ENCODE results near the gene ZNF408.
"Not testable (repeated sequence)": the region's sequence is repeated elsewhere in the genome, so short reads cannot be mapped to it uniquely, and the experiment has no call there.

The ZNF408 gene

DNA sequence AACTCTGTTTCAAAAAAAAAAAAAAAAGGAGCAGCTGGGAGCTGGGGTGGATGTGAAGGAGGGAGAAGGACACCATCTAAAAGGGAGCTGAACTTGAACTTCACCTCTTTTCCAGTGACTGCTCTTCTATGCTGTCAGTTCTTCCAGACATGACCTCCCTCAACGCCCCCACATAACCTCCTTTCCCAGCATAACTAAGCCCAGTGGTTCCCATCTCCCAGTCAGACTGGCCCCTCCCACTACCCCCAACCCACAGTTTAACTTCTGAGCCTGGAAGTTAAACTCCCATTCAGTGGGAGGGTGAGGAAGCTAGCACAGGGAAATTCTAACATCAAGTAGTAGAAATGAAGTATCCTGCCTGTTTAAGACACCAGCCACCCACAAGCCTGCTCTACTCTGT, 2.2 kb upstream of the ZNF408 start:
- no peak for DNase-seq

DNA sequence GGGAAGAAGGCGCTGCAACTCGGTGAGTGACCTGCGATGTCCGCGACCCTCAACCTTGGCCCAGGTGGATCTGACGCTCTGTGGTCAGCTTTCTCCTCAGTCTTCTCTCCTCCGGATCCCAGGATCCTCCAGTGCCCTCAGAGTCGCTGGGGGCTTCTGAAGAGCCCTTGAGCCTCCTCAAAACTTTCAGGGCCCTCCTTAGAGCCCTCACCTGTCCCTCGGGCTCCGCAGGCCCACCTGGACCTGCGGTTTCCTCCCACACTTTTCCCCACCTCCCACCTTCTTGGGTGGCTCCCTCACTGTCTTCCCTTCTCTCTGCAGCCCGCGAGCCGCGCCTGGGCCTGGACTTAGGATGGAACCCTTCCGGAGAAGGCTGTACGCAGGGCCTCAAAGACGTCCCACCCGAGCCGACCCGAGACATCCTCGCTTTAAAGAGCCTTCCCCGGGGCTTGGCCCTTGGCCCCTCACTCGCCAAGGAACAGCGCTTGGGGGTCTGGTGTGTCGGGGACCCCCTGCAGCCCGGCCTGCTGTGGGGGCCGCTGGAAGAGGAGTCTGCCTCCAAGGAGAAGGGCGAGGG, 335 bp downstream of the ZNF408 start:
- DNase-seq, result no peak

DNA sequence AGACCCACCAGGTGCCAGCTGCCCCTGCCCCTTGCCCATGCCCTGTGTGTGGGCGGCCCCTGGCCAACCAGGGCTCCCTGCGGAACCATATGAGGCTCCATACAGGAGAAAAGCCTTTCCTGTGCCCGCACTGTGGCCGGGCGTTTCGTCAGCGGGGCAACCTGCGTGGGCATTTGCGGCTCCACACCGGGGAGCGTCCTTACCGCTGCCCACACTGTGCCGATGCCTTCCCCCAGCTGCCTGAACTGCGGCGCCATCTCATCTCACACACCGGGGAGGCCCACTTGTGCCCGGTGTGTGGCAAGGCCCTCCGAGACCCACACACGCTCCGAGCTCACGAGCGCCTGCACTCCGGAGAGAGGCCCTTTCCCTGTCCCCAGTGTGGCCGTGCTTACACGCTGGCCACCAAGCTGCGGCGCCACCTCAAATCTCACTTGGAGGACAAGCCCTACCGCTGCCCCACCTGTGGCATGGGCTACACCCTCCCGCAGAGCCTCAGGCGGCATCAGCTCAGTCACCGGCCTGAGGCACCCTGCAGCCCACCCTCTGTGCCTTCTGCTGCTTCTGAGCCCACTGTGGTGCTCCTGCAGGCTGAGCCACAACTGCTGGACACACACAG, 4.3 kb downstream of the ZNF408 start:
- no peak for DNase-seq

DNA sequence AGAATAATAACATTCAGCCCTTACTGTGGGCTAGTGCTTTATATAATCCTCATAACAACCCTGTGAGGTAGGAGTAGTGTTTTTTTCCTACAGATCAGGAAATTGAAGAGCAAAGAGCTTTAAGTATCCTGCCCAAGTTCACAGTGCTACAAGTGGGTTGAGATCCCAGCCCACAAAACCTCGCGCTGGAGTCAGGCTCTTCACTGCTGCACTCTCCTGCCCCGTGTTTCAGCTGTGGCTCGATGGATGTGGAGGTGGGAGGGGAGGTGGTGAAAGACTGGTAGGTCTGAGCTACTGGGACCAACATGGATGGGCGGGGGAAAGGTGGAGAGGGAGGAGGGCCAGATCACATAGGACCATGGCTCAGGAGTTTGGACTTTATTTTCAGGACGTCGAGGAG, 6.1 kb downstream of the ZNF408 start:
- no peak for DNase-seq

DNA sequence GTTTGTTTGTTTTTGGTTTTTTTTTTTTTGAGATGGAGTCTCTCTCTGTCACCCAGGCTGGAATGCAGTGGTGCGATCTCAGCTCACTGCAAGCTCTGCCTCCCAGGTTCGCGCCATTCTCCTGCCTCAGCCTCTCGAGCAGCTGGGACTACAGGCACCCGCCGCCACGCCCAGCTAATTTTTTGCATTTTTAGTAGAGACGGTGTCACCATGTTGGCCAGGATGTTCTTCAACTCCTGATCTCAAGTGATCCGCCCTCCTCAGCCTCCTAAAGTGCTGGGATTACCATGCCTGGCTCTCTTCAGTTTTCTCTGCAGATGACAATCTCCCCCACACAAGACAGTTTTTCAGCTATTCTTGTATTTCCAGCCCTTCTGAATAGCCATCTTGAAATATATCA, 8.5 kb downstream of the ZNF408 start:
- not testable (repeated sequence) for DNase-seq

DNA sequence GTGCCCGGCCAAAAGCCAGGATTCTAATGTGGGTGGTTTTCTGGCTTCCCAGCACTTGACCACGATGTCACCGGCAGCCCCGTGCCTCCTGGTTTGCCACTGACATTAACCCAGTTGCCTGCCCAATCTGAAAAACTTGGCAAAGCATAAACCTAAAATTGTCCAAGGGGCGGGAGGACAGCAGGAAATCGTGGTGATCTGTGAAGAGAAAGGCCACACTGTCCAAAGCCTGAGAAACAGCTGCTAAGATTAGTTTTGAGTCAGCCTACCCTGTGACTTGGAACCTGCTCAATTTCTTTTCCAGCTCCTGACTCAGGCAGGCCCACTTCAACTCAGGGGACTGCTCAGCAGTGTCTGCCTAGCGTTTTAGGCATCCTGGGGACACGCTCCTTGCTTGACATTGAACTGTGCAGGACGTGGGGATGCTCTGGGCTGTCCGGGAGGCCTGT, 10.0 kb downstream of the ZNF408 start:
- DNase-seq, result no peak

DNA sequence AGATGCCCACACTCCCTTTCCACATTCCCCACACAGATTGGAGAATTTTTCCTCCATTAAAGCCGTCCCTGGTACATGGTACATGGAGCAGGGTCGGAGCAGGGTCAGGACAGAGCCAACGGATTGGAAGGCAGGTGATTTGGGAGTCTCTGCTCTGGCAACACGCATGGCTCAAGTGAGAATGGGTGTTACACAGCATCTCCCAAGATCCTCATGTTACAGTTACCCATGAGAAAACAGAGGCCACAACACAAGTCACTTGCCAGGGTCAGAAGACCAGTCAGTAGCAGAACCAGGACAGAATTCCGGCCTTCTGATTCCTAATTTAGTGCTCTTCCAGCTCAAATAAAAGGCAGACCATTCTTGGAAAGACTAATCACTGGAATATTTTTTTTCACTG, 10.5 kb downstream of the ZNF408 start:
- DNase-seq, result no peak

DNA sequence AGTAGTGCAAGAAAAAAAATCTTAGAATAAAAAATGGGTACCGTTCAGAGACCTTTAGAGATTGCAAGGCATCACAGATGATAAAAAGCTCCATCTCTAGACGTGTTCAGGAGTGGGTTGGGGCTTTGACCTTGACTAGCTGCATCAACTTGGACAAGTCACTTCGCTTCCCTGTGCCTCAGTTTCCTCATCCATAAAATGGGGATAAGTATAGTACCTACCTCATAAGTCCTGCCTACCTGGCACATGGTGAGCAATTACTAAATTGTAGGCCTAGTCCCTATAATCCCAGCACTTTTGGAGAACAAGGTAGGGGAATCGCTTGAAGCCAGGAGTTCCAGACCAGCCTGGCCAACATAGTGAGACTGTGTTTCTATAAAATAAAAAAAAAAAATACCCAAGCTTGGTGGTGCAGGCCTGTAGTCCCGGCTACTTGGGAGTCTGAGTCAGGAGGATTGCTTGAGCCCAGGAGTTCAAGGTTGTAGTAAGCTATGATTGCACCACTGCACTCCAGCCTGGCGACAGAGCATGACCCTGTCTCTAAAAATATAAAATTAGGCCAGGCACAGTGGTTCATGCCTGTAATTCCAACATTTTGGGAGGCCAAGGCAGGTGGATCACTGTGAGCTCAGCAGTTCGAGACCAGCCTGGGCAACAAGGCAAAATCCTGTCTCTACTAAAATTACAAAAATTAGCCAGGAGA, 12.2 kb downstream of the ZNF408 start:
- DNase-seq, result no peak

DNA sequence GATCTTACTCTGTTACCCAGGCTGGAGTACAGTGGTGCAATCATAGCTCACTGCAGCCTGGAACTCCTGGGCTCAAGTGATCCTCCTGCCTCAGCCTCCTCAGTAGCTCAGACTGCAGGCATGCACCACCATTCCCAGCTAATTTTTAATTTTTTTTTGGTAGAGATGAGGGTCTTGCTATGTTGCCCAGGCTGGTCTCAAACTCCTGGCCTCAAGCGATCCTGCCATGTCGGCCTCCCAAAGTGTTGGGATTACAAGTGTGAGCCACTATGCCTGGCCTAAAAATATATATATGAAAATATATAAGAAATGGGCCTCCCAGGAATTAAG, 17.0 kb downstream of the ZNF408 start:
- not testable (repeated sequence) for DNase-seq

DNA sequence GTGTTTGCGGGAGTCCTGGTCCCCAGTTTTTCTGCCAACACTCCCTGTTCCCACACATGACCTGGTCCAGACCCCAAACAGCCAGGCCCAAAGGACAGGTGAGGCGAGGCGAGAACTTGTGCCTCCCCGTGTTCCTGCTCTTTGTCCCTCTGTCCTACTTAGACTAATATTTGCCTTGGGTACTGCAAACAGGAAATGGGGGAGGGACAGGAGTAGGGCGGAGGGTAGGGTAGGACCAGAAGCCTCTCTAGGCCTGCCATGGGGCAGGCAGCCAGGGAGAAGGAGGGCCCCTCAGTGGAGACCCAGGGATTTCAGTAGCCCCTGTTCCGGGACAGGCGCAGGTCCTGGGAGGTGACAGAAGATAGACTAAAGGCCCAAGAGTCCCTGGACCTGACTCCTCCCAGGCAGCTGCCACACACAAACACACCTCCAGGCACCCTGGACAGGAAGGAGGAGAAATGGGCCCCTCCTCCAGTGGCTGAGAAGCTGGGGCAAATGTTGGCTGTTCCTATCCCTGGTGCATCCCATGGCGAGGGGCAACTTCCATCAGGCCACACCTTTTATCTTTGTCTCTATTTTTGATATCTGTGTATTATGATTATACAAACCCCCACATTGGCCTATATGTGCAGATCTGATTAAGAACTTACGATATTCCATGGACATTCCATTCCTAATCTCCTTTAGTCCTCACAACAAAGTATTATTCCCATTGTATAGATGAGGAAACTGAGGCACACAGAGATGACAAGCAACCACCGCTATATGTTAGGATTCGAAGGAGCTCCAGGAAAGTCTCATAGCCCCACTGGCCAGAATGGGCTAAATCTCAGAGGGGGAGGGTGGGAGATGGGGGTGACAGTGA, 17.6 kb downstream of the ZNF408 start:
- no peak for DNase-seq

DNA sequence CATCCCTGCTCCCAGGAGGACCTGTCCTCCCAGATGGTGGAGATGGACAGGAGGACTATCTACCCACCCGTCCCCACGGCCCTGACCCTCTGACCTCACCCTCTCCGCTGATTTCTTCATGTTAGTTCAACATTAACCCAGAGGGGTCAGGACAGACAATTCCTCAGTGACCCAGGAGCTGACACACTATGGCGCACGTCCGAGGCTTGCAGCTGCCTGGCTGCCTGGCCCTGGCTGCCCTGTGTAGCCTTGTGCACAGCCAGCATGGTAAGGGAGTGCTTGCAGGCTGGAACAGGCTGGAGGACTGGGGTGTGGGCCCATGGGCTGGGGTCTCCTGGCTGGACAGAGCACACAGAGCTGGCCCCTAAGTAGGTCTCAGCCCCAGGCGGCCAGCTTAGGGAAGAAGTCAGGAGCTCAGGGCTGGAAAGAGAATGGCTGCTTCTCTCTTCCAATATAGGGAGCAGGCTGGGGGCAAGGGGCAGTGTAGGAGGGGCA, 18.3 kb downstream of the ZNF408 start, which contains the start of gene F2:
F2 (plus strand) TSS at position 166 of the 495 bp plus-strand sequence; CDS start at position 189, 23 bp downstream.
- no peak for DNase-seq

DNA sequence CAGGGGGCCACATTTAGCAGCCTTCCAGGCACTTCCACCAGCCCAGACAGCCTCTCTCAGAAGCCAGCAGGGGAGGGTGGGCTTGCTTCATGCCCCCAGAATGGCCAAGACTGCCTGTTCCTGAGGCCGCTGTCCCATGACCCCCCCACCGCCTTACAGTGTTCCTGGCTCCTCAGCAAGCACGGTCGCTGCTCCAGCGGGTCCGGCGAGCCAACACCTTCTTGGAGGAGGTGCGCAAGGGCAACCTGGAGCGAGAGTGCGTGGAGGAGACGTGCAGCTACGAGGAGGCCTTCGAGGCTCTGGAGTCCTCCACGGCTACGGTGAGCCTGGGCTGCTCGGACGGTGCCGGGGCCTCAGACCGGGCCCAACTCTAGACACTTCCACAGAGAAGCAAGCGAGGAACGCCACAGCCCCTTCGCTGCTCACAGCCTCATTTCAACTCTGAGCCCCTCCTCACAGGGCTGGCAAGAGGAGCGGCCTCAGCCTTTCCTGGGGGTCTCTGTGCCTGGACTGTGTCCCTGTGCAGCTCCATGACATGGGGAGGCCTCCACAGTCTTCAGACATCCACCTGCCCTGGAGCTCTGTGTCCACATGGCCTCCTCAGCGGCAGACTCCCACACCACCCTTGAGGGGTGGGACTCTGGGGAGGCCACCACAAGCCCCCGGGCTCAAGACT, 18.9 kb downstream of the ZNF408 start:
- no peak for DNase-seq

DNA sequence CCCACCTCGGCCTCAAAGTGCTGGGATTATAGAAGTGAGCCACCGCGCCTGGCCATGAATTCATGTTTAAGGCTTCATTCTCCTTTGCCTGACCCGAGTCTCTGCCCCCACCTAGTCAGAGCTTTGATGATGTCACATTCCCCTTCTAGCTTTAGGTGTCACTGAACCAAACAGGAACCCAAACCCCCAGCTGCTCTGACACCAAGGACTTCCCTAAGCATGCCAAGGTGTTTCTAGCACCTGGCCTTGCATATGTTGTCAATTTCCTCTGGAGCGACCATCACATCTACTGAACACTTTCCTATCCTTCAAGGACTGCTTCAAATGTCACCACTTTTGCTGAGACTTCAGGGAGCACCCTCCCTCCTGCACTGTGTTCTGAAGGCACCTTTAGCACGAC, 20.5 kb downstream of the ZNF408 start:
- no peak for DNase-seq

DNA sequence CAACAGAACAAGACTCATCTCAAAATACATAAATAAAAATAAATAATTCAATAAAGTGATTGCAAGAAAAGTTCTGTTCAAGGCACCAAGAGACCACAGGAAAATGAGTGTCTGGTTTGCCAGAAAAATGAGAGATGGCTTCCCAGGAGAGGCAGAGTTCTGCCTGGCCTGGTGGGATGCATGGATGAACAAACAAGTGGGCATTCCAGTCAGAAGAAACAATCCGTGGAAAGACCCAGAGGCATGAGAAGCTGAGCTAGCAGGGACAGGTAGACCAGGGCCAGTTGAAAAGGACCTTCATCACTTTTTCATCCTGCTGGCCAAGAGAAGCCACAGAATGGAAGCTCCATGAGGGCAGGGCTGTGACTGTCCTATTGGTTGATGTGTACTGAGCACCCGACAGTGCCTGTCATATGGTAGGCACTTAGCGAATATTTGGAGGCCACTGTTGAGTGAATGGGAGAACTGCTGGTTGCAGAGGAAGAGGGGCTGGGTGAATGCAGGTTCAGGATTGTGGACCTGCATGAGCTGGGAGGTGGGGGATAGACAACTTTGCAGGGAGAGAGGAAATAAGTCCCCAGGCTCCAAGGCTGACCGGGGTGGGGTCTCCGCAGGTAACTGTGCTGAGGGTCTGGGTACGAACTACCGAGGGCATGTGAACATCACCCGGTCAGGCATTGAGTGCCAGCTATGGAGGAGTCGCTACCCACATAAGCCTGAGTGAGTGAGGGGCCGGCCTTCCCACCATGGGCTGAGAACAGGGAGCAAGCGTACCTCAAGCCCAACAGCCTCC, 21.9 kb downstream of the ZNF408 start:
- DNase-seq, result no peak

DNA sequence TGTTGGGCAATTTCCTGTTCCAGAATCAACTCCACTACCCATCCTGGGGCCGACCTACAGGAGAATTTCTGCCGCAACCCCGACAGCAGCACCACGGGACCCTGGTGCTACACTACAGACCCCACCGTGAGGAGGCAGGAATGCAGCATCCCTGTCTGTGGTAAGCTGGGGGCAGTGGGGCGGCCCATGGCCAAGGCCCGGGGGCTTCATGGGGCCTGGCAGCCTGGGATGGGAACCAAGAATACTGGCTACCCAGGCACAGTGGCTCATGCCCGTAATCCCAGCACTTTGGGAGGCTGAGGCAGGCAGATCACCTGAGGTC, 22.5 kb downstream of the ZNF408 start:
- no peak for DNase-seq

DNA sequence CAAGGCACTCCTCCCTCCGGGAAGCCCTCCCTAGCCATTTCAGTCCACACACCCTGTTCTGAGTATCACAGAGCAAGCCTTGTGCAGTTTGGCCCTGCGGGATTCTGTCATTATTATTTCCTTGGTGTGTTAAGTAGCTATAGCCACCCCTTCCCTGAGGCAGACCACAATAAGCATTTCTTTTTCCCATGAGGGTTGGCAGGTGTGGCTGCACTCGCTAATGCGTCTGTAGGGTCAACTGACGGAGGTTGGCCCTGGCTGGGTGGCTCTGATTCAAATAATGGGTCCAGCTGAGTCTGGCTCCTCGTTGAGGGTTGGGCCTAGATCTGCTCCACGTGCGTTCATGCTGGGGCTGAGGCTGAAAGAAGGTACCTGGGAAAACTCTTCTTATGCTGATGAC, 23.3 kb downstream of the ZNF408 start:
- no peak for DNase-seq

DNA sequence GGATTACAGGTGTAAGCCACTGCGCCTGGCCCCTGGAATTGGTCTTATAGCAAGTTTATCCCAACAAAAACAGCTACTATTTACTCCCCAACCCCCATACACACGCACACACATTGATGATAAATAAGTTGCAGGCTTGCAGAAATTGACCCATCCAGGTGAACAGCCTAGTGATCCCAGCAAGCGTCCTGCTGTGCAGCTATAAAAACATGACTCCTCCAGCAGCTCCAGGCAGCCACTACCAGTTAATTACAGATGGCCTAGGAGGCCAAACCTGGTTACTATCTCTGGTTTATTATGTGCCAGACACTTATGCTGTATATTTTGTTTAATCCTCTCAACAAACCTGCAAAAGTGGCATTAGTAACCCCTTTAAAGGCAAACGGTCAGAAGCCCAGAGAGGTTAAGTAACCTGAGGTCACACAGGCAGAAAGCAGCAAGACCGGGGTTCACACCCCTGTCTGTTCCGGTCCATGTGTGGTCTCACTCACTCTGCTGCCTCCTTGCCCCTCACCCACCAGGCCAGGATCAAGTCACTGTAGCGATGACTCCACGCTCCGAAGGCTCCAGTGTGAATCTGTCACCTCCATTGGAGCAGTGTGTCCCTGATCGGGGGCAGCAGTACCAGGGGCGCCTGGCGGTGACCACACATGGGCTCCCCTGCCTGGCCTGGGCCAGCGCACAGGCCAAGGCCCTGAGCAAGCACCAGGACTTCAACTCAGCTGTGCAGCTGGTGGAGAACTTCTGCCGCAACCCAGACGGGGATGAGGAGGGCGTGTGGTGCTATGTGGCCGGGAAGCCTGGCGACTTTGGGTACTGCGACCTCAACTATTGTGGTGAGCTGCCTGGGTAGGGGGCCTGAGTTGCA, 24.7 kb downstream of the ZNF408 start:
- DNase-seq, result no peak

DNA sequence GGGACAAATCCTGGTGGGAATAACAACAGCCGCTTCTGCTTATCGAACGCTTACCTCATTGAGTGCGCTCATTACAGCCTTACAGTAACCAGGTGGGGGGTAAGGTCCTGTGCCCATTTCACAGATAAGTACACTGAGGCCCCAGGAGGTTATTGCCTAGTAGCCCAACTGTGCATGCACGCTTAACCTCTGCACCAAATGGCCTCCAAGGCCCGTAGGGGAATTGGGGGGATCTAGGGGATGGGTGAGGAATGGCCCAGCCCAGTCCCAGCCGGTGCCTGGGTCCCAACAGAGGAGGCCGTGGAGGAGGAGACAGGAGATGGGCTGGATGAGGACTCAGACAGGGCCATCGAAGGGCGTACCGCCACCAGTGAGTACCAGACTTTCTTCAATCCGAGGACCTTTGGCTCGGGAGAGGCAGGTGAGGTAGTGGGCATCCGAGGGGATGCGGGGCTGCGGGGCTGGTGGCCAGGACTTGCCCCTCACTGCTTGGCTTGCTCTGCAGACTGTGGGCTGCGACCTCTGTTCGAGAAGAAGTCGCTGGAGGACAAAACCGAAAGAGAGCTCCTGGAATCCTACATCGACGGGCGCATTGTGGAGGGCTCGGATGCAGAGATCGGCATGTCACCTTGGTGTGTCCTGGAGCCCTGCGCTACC, 25.5 kb downstream of the ZNF408 start:
- DNase-seq, result no peak

DNA sequence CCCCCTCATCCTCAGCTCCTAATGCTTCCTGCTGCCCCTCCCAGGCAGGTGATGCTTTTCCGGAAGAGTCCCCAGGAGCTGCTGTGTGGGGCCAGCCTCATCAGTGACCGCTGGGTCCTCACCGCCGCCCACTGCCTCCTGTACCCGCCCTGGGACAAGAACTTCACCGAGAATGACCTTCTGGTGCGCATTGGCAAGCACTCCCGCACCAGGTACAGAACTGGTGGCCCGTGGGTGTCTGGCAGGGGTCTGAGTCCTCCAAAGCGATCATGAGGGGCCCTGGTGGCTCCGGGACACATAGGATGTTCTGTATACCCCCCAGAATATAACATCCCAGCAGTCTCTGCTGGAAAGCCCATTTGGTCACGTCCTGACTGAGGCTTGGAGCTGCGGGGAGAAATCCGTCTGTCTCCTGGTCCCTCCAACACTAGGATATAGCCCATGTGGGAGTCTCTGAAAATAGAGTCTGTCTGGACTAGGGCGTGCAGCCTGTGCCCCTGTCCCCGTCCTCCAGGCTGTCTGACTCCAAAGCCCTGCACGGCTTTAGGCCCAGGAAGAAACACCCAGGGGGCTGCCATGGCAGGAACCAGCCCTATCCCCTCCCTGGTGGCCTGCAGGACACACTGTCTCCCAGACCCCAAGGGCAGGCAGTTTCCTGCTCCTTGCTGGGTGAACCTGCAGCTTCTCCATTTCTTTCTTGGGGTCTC, 27.3 kb downstream of the ZNF408 start:
- no peak for DNase-seq

DNA sequence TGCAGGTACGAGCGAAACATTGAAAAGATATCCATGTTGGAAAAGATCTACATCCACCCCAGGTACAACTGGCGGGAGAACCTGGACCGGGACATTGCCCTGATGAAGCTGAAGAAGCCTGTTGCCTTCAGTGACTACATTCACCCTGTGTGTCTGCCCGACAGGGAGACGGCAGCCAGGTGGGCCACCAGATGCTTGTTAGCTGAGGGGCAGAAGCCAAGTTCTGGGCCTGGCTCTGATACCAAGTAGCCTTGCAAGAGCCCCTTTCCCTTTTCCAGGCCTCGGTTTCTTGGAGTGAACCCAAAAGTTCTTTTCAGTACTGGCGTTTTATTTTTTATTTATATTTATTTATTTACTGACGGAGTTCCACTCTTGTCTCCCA, 27.8 kb downstream of the ZNF408 start:
- no peak for DNase-seq

All from CD4-positive, alpha-beta T cell treated with Interleukin-21 for 1 hour (primary cell).